Endothelial cell of umbilical vein (primary cell): ENCODE measurements around the gene FIBCD1. TPM values are rescaled to one million over a fixed set of nuclear protein-coding genes. Genes with fewer than 3 reads are reported as not detected.

Experiments used
- BruUV-seq: library from RNA; stranded (reverse); fragments of 400-500 nt; replicated peaks from 2 replicates; lab custom pipeline; 2021; lab: Mats Ljungman, UMichigan
- CTCF ChIA-PET: fragments of 300-600, 350-600 bp; sonication (Branson Sonifier 250); formaldehyde crosslinking; loops from one replicate; lab custom pipeline; 2021; ENCODE audit warnings: antibody characterized with exemption, inconsistent platforms; lab: Charles Lee
- POLR2A ChIA-PET: fragments of 300-600, 350-600 bp; sonication (Branson Sonifier 250); formaldehyde crosslinking; loops from one replicate; lab custom pipeline; 2021; ENCODE audit warnings: antibody characterized with exemption, inconsistent platforms; lab: Charles Lee
- DNase-seq: peaks from one replicate; pipeline ENCODE4 v3.0.0-alpha.2; 2011; ENCODE audit warnings: low read depth, low spot score
- FAIRE-seq: peaks from 2 replicates; lab custom pipeline; 2011; peaks lifted over from hg19 to GRCh38; lab: Jason Lieb, UNC
- H2AFZ ChIP-seq: 2 replicates; pipeline ENCODE4 v1.6.0; 2012; ENCODE audit warnings: low read depth, low read length, control low read depth, inconsistent platforms
- H3K27ac ChIP-seq: 2 replicates; pipeline ENCODE4 v1.5.1; 2011; ENCODE audit warnings: low read depth, mild to moderate bottlenecking, control low read depth, low read length, moderate library complexity; ENCODE audit not compliant: insufficient read depth
- H3K27me3 ChIP-seq, 2 experiments: 2 replicates each; pipeline versions ENCODE4 v1.6.0 to v1.6.1; 2011; ENCODE audit warnings: low read length in 2 of 2, mixed read lengths in 1 of 2; ENCODE audit not compliant: control insufficient read depth in 2 of 2, insufficient read depth in 2 of 2
- H3K36me3 ChIP-seq, 2 experiments: 2 replicates in 1 of 2; 3 replicates in 1 of 2; pipeline ENCODE4 v1.5.1; 2011; ENCODE audit warnings: low read length in 2 of 2, mild to moderate bottlenecking in 1 of 2, moderate library complexity in 1 of 2; ENCODE audit not compliant: control insufficient read depth in 2 of 2, insufficient read depth in 2 of 2; ENCODE audit errors: extremely low read depth in 1 of 2
- H3K4me1 ChIP-seq: 3 replicates; pipeline ENCODE4 v1.5.1; 2011; ENCODE audit warnings: mild to moderate bottlenecking, low read length; ENCODE audit not compliant: control insufficient read depth, insufficient read depth; ENCODE audit errors: extremely low read depth
- H3K4me2 ChIP-seq: 2 replicates; pipeline ENCODE4 v1.6.1; 2011; ENCODE audit warnings: low read length, control low read depth, mixed read lengths; ENCODE audit not compliant: insufficient read depth
- H3K4me3 ChIP-seq, 3 experiments: fragments of 200-600 bp in 1 of 3; sonication (generic), shearing (Covaris generic) in 1 of 3; replicated peaks in 1 of 3; 2 replicates each; pipeline ENCODE4 v1.5.1; 2011 to 2016; ENCODE audit warnings: control low read depth in 3 of 3, low read length in 3 of 3, mild to moderate bottlenecking in 2 of 3, inconsistent platforms in 1 of 3, low read depth in 1 of 3, moderate library complexity in 1 of 3; ENCODE audit not compliant: insufficient read depth in 1 of 3
- H3K79me2 ChIP-seq: 2 replicates; pipeline ENCODE4 v1.6.0; 2012; ENCODE audit warnings: low read length, inconsistent platforms; ENCODE audit not compliant: control insufficient read depth, insufficient read depth
- H3K9ac ChIP-seq: replicated peaks from 2 replicates; pipeline ENCODE3; 2011; ENCODE audit warnings: low read length, control low read depth; ENCODE audit not compliant: insufficient read depth; ENCODE audit errors: extremely low read depth
- H3K9me1 ChIP-seq: replicated peaks from 3 replicates; pipeline ENCODE4 v1.6.0; 2011; ENCODE audit warnings: mild to moderate bottlenecking, low read length; ENCODE audit not compliant: control insufficient read depth, insufficient read depth; ENCODE audit errors: extremely low read depth
- H3K9me3 ChIP-seq: replicated peaks from 2 replicates; pipeline ENCODE4 v1.5.1; 2012; ENCODE audit warnings: low read length, inconsistent platforms; ENCODE audit not compliant: control insufficient read depth, insufficient read depth
- H4K20me1 ChIP-seq: replicated peaks from 2 replicates; pipeline ENCODE3; 2011; ENCODE audit warnings: mild to moderate bottlenecking, low read length; ENCODE audit not compliant: control insufficient read depth, insufficient read depth; ENCODE audit errors: extremely low read depth
- CTCF ChIP-seq, 2 donors: IDR thresholded peaks; 1 replicate in 1 of 2; 2 replicates in 1 of 2; pipeline ENCODE4 v1.5.1; 2011; ENCODE audit warnings: low read length in 2 of 2, mild to moderate bottlenecking in 2 of 2, moderate library complexity in 2 of 2, control low read depth in 1 of 2, inconsistent platforms in 1 of 2, low read depth in 1 of 2; ENCODE audit not compliant: insufficient read depth in 1 of 2; ENCODE audit errors: extremely low read depth in 1 of 2
- EZH2 ChIP-seq: IDR thresholded peaks from 2 replicates; pipeline ENCODE4 v1.6.1; 2012; ENCODE audit warnings: borderline replicate concordance, low read depth, mild to moderate bottlenecking, moderate library complexity, low read length, inconsistent platforms; ENCODE audit not compliant: severe bottlenecking
- FOS ChIP-seq: IDR thresholded peaks from 2 replicates; pipeline ENCODE4 v1.6.1; 2011; ENCODE audit warnings: mild to moderate bottlenecking, low read length, moderate library complexity, borderline replicate concordance; ENCODE audit not compliant: insufficient read depth
- GATA2 ChIP-seq: IDR thresholded peaks from 2 replicates; pipeline ENCODE4 v1.7.0; 2011; ENCODE audit warnings: low read depth, mild to moderate bottlenecking, moderate library complexity, mixed read lengths, low read length; ENCODE audit not compliant: insufficient read length, insufficient read depth
- JUN ChIP-seq: IDR thresholded peaks from 2 replicates; pipeline ENCODE4 v1.6.1; 2011; ENCODE audit warnings: borderline replicate concordance, low read depth; ENCODE audit not compliant: insufficient read length, insufficient read depth
- MAX ChIP-seq: IDR thresholded peaks from 2 replicates; pipeline ENCODE4 v1.6.1; 2011; ENCODE audit not compliant: insufficient read depth, insufficient read length
- MYC ChIP-seq: IDR thresholded peaks from one replicate; pipeline ENCODE4 v1.6.1; 2011; ENCODE audit warnings: mild to moderate bottlenecking, low read depth, low read length
- POLR2A ChIP-seq: IDR thresholded peaks from 2 replicates; pipeline ENCODE4 v1.6.1; 2012; ENCODE audit warnings: low read depth, mild to moderate bottlenecking, control low read depth, low read length
- POLR2AphosphoS5 ChIP-seq: IDR thresholded peaks from 2 replicates; pipeline ENCODE4 v1.6.1; 2012; ENCODE audit warnings: low read depth, mild to moderate bottlenecking, control low read depth, low read length, moderate library complexity; ENCODE audit not compliant: insufficient read depth
- dilution Hi-C: fragments of 300-500 bp; cut with MboI; formaldehyde crosslinking; loops from one replicate; pipeline ENCODE4 v1.15.0; 2019; ENCODE audit warnings: low sequenced_read_pairs; ENCODE audit not compliant: extremely low pct_ligation_motif_present
- intact Hi-C: fragments of 100-400 bp; cut with micrococcal nuclease; formaldehyde crosslinking; loops from one replicate; pipeline ENCODE4 v1.10.0; 2022
- polyA plus RNA-seq, 4 experiments: library from polyadenylated mRNA; depleted of rRNA in 3 of 4; stranded (reverse) in 3 of 4; unstranded in 1 of 4; fragments of >200 nt; gene quantifications; 2 replicates each; pipeline versions ENCODE4 v1.2.1 to v1.2.3, GENCODE V29; 2011 to 2012; ENCODE audit warnings: missing spikeins in 1 of 4
- total RNA-seq: library from RNA; stranded (reverse); gene quantifications from 2 replicates; pipeline ENCODE4 v1.2.3, GENCODE V29; 2021

FIBCD1 gene
- total and polyA plus RNA-seq, 2 donors (not counting 3 experiments of a cell fraction or from before 2014, with no cell fraction given), result 0.14 TPM; not detected in 1

GRCh38 chr9:130948266-130948665 is 9.2 kb upstream of the FIBCD1 start:
- TF ChIP-seq MYC (no peak), POLR2A (no peak), FOS (no peak), JUN (no peak), CTCF (IDR thresholded peaks at IDR 0.05; ENCODE audit: extremely low read depth in 1 of 2, insufficient read depth in 1 of 2, low read depth in 1 of 2, low read length in 2 of 2) (no peak), MAX (no peak), GATA2 (no peak), POLR2AphosphoS5 (no peak), EZH2 (no peak)
- Histone ChIP-seq H3K27ac (no peak overlapping the region), H3K27me3 (peaks cover 3 to 7% of the 10 kb centered on the region in 2 experiments), H3K9me3 (no peaks in the 10 kb centered on the region), H3K79me2 (no peaks in the 10 kb centered on the region), H3K9ac (no peak overlapping the region), H2AFZ (no peak overlapping the region), H3K4me2 (no peak overlapping the region), H4K20me1 (no peaks in the 10 kb centered on the region), H3K4me1 (no peaks in the 10 kb centered on the region), H3K4me3 (no peak overlapping the region), H3K36me3 (no peaks in the 10 kb centered on the region), H3K9me1 (no peaks in the 10 kb centered on the region)
- intact Hi-C loops, result no loop called here
- BruUV-seq, result no TSS peak
- ChIA-PET POLR2A (no interaction called here), CTCF (interaction anchor here (0.7 kb wide), 1 partner anchor 50 kb away, joined by 3 read pairs; no protein-coding TSS in a partner anchor)
- dilution Hi-C loops, result no loop called here
- DNase-seq (no peak), FAIRE-seq (no peak)
